ENCODE measurements around the gene SLAMF8. TPM values are rescaled to one million over a fixed set of nuclear protein-coding genes. Genes with fewer than 3 reads are reported as not detected.

SLAMF8 gene
- total and polyA plus RNA-seq, 2 of the 8 experiments (the other 6 are each of a cell fraction or from before 2014, with no cell fraction given) = not detected

DNA sequence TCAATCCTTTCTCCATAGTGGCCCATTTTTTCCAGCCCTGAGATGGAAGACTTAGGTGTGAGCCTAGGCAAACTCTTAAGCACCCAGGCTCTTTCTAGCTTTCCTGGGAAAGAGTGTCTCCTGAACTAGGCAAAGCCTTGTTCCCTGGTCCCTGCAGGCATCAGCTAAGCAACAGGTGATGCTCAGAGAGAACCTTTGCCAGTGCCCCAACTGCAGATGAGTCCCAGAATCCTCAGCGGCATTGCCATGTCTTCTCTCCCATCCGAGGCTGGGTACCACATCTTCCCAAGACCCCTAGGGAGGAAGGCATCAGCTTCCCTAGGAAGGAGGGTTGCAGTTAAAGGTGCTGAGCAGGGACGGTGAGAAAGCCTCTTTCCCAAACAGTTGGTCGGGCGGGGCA lies 44.0 kb downstream of the SLAMF8 start (continued):
- no peak for TF ChIP-seq ATF3 (IDR thresholded peaks at IDR 0.05; ENCODE audit: insufficient read depth, low read depth, low read length)
